Psoas muscle (tissue), 8 donors: Measurements from ENCODE around the gene BAG5. TPM values are rescaled to one million over a fixed set of nuclear protein-coding genes. Genes with fewer than 3 reads are reported as not detected.
A peak's percentile ranks its signal among the peaks of the same experiment; 100 is the strongest.

Experiments
- ATAC-seq, 4 donors: fragments of 200-7000 bp; cut with Tn5 transposase; one replicate each; pipeline ENCODE4 v1.9.1; 2020; ENCODE audit warnings: moderate library complexity in 3 of 4, mild to moderate bottlenecking in 2 of 4
- DNase-seq, 2 donors: peaks; one replicate each; pipeline ENCODE4 v3.0.0-alpha.2; 2020
- H3K27ac ChIP-seq: fragments of 200-600 bp; one replicate; pipeline ENCODE4 v1.8.0; 2022
- H3K27me3 ChIP-seq, 3 donors: fragments of 200-600 bp in 1 of 3; one replicate each; pipeline versions ENCODE4 v1.6.1 to v1.8.0; 2013 to 2022; ENCODE audit warnings: low read length in 2 of 3, mild to moderate bottlenecking in 2 of 3, moderate library complexity in 1 of 3; ENCODE audit not compliant: insufficient read depth in 3 of 3
- H3K36me3 ChIP-seq, 2 donors: fragments of 200-600 bp in 1 of 2; one replicate each; pipeline versions ENCODE4 v1.6.1 to v1.8.0; 2013 to 2022; ENCODE audit warnings: low read depth in 1 of 2, mild to moderate bottlenecking in 1 of 2, moderate library complexity in 1 of 2; ENCODE audit not compliant: insufficient read depth in 1 of 2
- H3K4me1 ChIP-seq: fragments of 200-600 bp; one replicate; pipeline ENCODE4 v1.8.0; 2022
- H3K4me3 ChIP-seq: fragments of 200-600 bp; one replicate; pipeline ENCODE4 v1.8.0; 2022; ENCODE audit warnings: mild to moderate bottlenecking
- H3K9me3 ChIP-seq: fragments of 200-600 bp; one replicate; pipeline ENCODE4 v1.8.0; 2022
- WGBS, 3 donors: extraction: QIAGEN DNeasy Blood & Tissue Kit; methylation state at CpG; one replicate each; pipeline versions ENCODE4 v1.1.6 to v1.1.7; 2013; 5-methylcytosine and 5-hydroxymethylcytosine counted together
- intact Hi-C, 2 donors: fragments of 100-400 bp; cut with DNase I; formaldehyde crosslinking; loops; one replicate each; pipeline versions ENCODE4 v1.11.0 to v1.14.2; 2022
- polyA plus RNA-seq, 3 donors: library from polyadenylated mRNA; stranded (reverse); fragments of 200-250 nt; gene quantifications; one replicate each; pipeline ENCODE4 v1.2.3, GENCODE V29; 2013
- total RNA-seq, 4 donors: library from RNA; stranded (reverse); fragmentation: NEBNext Ultra II Directional in 2 of 4; extraction: Animal tissue kit (Norgen Biotek cat#: 25700) in 2 of 4; gene quantifications; one replicate each; pipeline versions ENCODE4 v1.2.1 to v1.2.4, GENCODE V29; 2021 to 2023
- TF ChIP-seq, protein P1 (sequence below): fragments of 200-600 bp; IDR thresholded peaks from one replicate; pipeline ENCODE4 v1.8.0; 2022; ENCODE audit warnings: antibody characterized with exemption
- donor health status: healthy with polysubstance abuse.
- donor health status: DM: no; HTN: no; CAD: no; lungs with moderate emphysema.
- donor health status: Bipolar disorder and iron deficiency.
- donor health status: healthy.
- donor health status: DM: yes; HTN: yes; CAD: no.
- donor health status: DM: no; HTN: no; CAD: no.
- donor health status: DM: no; HTN: no; CAD: no.
- donor health status: DM: yes; HTN: yes; CAD: no.

Gene BAG5
- total and polyA plus RNA-seq, 7 donors: 8.7 to 29.5 (median 17.9) TPM

GRCh38 chr14:103558071-103558882, 4.2 kb downstream of the BAG5 start:
- Histone ChIP-seq H3K27me3 (no peaks in the 10 kb centered on the region), H3K4me3 (peak overlapping the region; percentile 7), H3K36me3 (peaks cover 0 to 20% of the 10 kb centered on the region in 2 donors), H3K4me1 (peaks cover 64% of the 10 kb centered on the region), H3K9me3 (no peaks in the 10 kb centered on the region), H3K27ac (peak overlapping the region; percentile 72)
- WGBS, 3 donors: 65 to 72% (median 68%) methylated on average over 16 of the region's 16 CpGs
- TF ChIP-seq, protein P1, sequence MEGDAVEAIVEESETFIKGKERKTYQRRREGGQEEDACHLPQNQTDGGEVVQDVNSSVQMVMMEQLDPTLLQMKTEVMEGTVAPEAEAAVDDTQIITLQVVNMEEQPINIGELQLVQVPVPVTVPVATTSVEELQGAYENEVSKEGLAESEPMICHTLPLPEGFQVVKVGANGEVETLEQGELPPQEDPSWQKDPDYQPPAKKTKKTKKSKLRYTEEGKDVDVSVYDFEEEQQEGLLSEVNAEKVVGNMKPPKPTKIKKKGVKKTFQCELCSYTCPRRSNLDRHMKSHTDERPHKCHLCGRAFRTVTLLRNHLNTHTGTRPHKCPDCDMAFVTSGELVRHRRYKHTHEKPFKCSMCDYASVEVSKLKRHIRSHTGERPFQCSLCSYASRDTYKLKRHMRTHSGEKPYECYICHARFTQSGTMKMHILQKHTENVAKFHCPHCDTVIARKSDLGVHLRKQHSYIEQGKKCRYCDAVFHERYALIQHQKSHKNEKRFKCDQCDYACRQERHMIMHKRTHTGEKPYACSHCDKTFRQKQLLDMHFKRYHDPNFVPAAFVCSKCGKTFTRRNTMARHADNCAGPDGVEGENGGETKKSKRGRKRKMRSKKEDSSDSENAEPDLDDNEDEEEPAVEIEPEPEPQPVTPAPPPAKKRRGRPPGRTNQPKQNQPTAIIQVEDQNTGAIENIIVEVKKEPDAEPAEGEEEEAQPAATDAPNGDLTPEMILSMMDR: no peak
- ATAC-seq (peak; percentile 52 to 66 (median 56)), DNase-seq (no peak)
- intact Hi-C loops: no loop called here

DNA sequence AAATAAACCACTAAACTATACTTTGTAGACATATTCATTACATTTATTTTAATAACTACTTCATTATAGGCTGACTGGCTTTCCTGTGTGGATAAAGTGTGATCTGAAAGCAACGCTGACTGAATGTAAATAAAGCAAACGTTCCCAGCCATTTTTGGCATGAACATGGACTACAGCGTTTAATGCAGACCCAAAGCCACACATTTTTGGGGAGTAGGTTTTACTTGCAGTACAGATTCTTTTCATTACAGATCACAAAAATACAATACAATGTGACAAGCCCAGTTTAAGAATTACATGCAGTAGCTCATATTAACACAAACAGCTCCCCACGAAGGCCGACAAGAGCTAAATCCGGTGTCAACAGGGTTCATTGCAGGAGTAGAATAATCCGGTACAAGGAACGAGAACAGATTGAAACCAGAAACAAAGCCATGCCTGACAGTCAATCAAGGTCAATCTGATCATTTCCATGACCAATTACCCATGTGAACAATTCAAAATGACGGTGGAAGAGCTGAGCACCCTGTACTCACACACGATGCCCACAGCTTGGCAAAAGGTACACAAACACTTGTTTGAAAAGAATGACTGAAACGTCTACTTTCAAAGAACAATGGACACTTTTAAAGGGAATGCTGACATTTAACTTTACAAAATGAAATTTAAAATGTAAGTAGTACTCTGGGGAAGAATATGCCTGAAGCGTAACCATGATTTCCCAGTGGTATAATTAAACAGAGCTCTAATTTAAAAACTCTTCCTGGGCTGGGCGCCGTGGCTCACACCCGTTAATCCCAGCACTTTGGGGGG, 5.3 kb downstream of the BAG5 start:
- 41 to 51% (median 43%) methylated on average over 15 of the region's 15 CpGs for WGBS, 3 donors
- H3K27me3 ChIP-seq: no peaks in the 10 kb centered on the region
- H3K36me3 ChIP-seq: peaks cover 0 to 20% of the 10 kb centered on the region in 2 donors
- no peak for ATAC-seq
- TF ChIP-seq, protein P1: no peak
- peak overlapping the region; percentile 9 for H3K4me3 ChIP-seq
- H3K4me1 ChIP-seq: peaks cover 74% of the 10 kb centered on the region
- peak overlapping the region; percentile 72 for H3K27ac ChIP-seq
- intact Hi-C loops: no loop called here
- no peak for DNase-seq
- H3K9me3 ChIP-seq: no peaks in the 10 kb centered on the region

DNA sequence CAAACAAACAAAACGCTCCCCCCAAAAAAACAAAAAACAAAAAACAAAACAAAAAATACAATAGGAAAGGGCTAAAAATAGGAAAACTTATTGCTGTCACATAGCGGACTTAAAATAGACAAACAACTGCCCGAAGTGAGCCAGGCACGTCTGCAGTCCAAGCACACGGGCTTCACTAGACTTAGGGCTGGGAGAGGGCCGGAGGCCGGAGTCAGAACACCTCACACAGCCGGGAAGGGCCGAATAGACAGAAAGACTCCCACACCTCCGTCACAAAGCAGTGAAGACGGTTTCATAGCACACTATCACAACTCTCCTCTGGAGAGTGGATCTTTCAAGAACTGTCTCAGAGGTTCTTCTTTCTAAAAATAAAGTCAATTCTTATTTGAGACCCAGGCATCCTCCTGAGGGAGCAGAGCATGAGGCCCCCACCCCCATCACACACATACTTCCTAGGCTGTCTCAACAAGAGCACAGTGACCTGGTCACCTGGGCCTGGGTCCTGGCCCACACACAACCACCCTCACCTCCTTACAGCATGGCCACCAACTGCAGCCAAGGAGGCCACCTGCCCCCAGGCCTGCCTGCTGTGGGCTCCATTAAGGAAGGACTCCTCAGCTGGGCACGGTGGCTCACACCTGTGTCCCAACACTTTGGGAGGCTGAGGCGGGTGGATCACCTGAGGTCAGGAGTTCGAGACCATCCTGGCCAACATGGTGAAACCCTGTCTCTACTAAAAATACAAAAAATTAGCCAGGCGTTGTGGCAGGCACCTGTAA, 6.7 kb downstream of the BAG5 start:
- DNase-seq (no peak), ATAC-seq (peak in 3 of 4 donors; percentile 30 to 39 (median 38))
- intact Hi-C loops: no loop called here
- Histone ChIP-seq H3K27me3 (no peaks in the 10 kb centered on the region), H3K4me3 (no peak overlapping the region), H3K36me3 (peaks cover 0 to 19% of the 10 kb centered on the region in 2 donors), H3K27ac (peak overlapping the region; percentile 62), H3K9me3 (no peaks in the 10 kb centered on the region), H3K4me1 (peaks cover 77% of the 10 kb centered on the region)
- TF ChIP-seq, protein P1: no peak
- WGBS, 3 donors: 58 to 63% (median 61%) methylated on average over 15 of the region's 15 CpGs

DNA sequence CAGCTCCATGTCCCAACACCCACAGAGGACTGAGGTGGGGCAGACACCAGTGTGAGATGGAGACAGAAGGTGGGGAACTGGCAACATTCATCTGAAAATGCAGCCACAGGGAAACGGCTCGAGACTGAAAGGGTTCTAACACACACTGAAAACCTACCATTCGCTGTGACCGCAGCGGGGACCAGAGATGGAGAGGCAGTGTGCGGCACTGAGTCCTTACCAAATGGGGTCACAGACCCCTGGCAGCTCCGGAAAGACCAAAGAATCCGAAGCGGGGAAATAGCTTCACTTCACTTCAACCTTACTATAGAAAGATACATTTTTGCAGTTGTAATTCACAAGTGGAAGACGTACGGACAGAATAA, 9.6 kb downstream of the BAG5 start:
- TF ChIP-seq, protein P1: no peak
- intact Hi-C loops: no loop called here
- peaks cover 58% of the 10 kb centered on the region for H3K4me1 ChIP-seq
- no peaks in the 10 kb centered on the region for H3K27me3 ChIP-seq
- H3K9me3 ChIP-seq: no peaks in the 10 kb centered on the region
- H3K27ac ChIP-seq: peak overlapping the region; percentile 85
- whole genome bisulfite sequencing, 3 donors: 90 to 94% (median 92%) methylated on average over 11 of the region's 11 CpGs
- no peaks in the 10 kb centered on the region for H3K36me3 ChIP-seq
- DNase-seq (no peak), ATAC-seq (no peak)
- H3K4me3 ChIP-seq: no peak overlapping the region
